RWPE2 (cell line): ENCODE data around the gene APOBR.
"Not testable (repeated sequence)": the region's sequence is repeated elsewhere in the genome, so short reads cannot be mapped to it uniquely, and the experiment has no call there.

Experiments
- ATAC-seq: fragments of 200-7000 bp; cut with Tn5 transposase; 3 replicates; pipeline ENCODE4 v1.9.1; 2021; ENCODE audit warnings: low read depth
- DNase-seq: peaks from one replicate; pipeline ENCODE4 v3.0.0-alpha.2; 2020; ENCODE audit warnings: low spot score
- H3K27ac ChIP-seq: fragments of 450-650 bp; 2 replicates; pipeline ENCODE4 v1.5.1; 2017; ENCODE audit warnings: mild to moderate bottlenecking; ENCODE audit not compliant: poor library complexity, severe bottlenecking
- H3K27me3 ChIP-seq: fragments of 250-450 bp; sonication (Bioruptor Pico); 2 replicates; pipeline ENCODE4 v1.5.1; 2021; ENCODE audit warnings: mild to moderate bottlenecking, moderate library complexity; ENCODE audit not compliant: insufficient read depth, poor library complexity, severe bottlenecking
- H3K36me3 ChIP-seq: fragments of 250-450 bp; sonication (Bioruptor Pico); 2 replicates; pipeline ENCODE4 v1.5.1; 2020; ENCODE audit warnings: low read depth, mild to moderate bottlenecking, moderate library complexity
- H3K4me1 ChIP-seq: fragments of 250-450 bp; sonication (Bioruptor Pico); 2 replicates; pipeline ENCODE4 v1.5.1; 2021; ENCODE audit warnings: mild to moderate bottlenecking, moderate library complexity; ENCODE audit not compliant: insufficient read depth, poor library complexity, severe bottlenecking
- H3K4me3 ChIP-seq: fragments of 250-450 bp; sonication (Bioruptor Pico); 2 replicates; pipeline ENCODE4 v1.5.1; 2021; ENCODE audit warnings: mild to moderate bottlenecking, moderate library complexity; ENCODE audit not compliant: severe bottlenecking
- H3K9me3 ChIP-seq: fragments of 250-450 bp; sonication (Bioruptor Pico); 2 replicates; pipeline ENCODE4 v1.5.1; 2021; ENCODE audit warnings: mild to moderate bottlenecking, moderate library complexity; ENCODE audit not compliant: severe bottlenecking
- CTCF ChIP-seq: fragments of 450-650 bp; IDR thresholded peaks from one replicate; pipeline ENCODE4 v1.5.1; 2017; ENCODE audit warnings: mild to moderate bottlenecking, moderate library complexity; ENCODE audit not compliant: poor library complexity, severe bottlenecking

APOBR gene

GRCh38 chr16:28477311-28477920 is 17.0 kb upstream of the APOBR start:
- no peaks in the 10 kb centered on the region for H3K4me1 ChIP-seq
- no peak overlapping the region for H3K27ac ChIP-seq
- 0 out of 2 replicates have a peak, but pooled peaks cover 3% of the 10 kb centered on the region for H3K36me3 ChIP-seq
- H3K9me3 ChIP-seq, result no peaks in the 10 kb centered on the region
- H3K4me3 ChIP-seq, result no peak overlapping the region
- DNase-seq (no peak), ATAC-seq (no peak)
- no peak for TF ChIP-seq CTCF
- no peaks in the 10 kb centered on the region for H3K27me3 ChIP-seq

GRCh38 chr16:28478506-28479180 is 15.8 kb upstream of the APOBR start:
- no peak overlapping the region for H3K27ac ChIP-seq
- no peaks in the 10 kb centered on the region for H3K9me3 ChIP-seq
- H3K4me3 ChIP-seq, result no peak overlapping the region
- TF ChIP-seq CTCF, result no peak
- H3K36me3 ChIP-seq, result 0 out of 2 replicates have a peak, but pooled peaks cover 3% of the 10 kb centered on the region
- H3K27me3 ChIP-seq, result no peaks in the 10 kb centered on the region
- ATAC-seq (no peak), DNase-seq (no peak)
- no peaks in the 10 kb centered on the region for H3K4me1 ChIP-seq

GRCh38 chr16:28482026-28482425 is 12.4 kb upstream of the APOBR start:
- Histone ChIP-seq H3K4me1 (no peaks in the 10 kb centered on the region), H3K9me3 (no peaks in the 10 kb centered on the region), H3K36me3 (0 out of 2 replicates have a peak, but pooled peaks cover under 1% of the 10 kb centered on the region), H3K27me3 (no peaks in the 10 kb centered on the region), H3K27ac (no peak overlapping the region), H3K4me3 (no peak overlapping the region)
- no peak for TF ChIP-seq CTCF
- no peak for DNase-seq
- no peak for ATAC-seq

DNA sequence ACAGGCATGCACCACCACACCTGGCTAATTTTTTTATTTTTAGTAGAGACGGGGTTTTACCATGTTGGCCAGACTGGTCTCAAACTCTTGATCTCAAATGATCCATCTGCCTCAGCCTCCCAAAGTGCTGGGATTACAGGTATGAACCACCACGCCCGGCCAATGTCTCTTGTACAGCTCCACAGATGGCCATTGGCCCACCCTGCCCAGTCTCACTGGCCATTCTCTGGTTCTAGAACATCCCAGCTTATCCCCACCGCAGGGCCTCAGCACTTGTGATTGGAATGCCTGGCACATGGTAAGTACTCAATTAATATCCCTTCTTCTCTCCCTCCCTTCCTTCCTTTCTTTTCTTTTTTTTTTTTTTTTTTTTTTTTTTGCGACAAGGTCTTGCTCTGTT is 11.1 kb upstream of the APOBR start:
- H3K9me3 ChIP-seq, DNase-seq, H3K27ac ChIP-seq, H3K4me3 ChIP-seq, H3K36me3 ChIP-seq, H3K27me3 ChIP-seq, ATAC-seq, H3K4me1 ChIP-seq: not testable (repeated sequence)

- H3K9me3 ChIP-seq, result no peaks in the 10 kb centered on the region
- no peaks in the 10 kb centered on the region for H3K27me3 ChIP-seq
- ATAC-seq (no peak), DNase-seq (no peak)
- TF ChIP-seq CTCF, result no peak
- peaks cover 4% of the 10 kb centered on the region for H3K4me1 ChIP-seq
- no peak overlapping the region for H3K27ac ChIP-seq
- H3K36me3 ChIP-seq, result peaks cover 6% of the 10 kb centered on the region; the same call in 1 of the 2 replicates
- no peak overlapping the region for H3K4me3 ChIP-seq
Observed at GRCh38 chr16:28486266-28486665, 8.2 kb upstream of the APOBR start.
